A172 (cell line): ENCODE data around the gene GPR158. TPM values are rescaled to one million over a fixed set of nuclear protein-coding genes. Genes with fewer than 3 reads are reported as not detected.

Experiments used
- DNase-seq: peaks from one replicate; pipeline ENCODE4 v3.0.0-alpha.2; 2015; ENCODE audit warnings: low spot score
- total RNA-seq: library from RNA; depleted of rRNA; stranded (reverse); fragments of >200 nt; shearing (Covaris generic); gene quantifications from 2 replicates; pipeline ENCODE4 v1.2.3, GENCODE V29; 2014

The GPR158 gene
- total RNA-seq, 1 experiment from 2014 or later: 7.1 TPM

GRCh38 chr10:25206693-25207414, 32.1 kb downstream of the GPR158 start:
- DNase-seq: no peak

- DNase-seq: no peak
These were observed 34.8 kb downstream of the GPR158 start for GRCh38 chr10:25209618-25210017.

GRCh38 chr10:25210265-25210664, 35.5 kb downstream of the GPR158 start:
- DNase-seq: no peak

GRCh38 chr10:25220156-25220555, 45.4 kb downstream of the GPR158 start:
- DNase-seq: no peak

DNA sequence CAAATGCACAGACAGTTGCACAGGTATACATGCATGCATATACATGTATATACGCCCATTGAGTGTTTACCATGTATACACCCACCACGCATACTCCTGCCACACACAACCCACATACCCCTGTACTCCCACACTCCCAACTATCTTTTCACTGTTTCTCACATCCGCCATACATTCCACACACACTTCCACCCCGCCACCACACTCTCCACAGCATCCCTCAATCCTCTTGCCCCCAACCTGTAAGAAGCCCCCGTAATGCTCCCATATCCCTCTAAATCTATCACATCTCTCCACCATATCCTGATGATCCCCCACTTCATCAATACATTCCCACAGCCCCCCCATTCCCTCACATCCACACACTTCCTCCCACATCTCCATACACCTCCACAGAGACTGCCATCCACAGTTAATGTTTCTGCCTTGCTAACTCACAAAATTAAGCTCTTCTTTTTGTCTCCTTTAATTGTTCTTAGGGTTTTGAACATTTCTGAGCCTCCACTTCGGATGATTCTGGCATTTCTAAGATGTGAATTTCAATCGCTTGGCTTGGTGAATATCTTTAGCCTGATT, 47.4 kb downstream of the GPR158 start:
- DNase-seq: no peak

DNA sequence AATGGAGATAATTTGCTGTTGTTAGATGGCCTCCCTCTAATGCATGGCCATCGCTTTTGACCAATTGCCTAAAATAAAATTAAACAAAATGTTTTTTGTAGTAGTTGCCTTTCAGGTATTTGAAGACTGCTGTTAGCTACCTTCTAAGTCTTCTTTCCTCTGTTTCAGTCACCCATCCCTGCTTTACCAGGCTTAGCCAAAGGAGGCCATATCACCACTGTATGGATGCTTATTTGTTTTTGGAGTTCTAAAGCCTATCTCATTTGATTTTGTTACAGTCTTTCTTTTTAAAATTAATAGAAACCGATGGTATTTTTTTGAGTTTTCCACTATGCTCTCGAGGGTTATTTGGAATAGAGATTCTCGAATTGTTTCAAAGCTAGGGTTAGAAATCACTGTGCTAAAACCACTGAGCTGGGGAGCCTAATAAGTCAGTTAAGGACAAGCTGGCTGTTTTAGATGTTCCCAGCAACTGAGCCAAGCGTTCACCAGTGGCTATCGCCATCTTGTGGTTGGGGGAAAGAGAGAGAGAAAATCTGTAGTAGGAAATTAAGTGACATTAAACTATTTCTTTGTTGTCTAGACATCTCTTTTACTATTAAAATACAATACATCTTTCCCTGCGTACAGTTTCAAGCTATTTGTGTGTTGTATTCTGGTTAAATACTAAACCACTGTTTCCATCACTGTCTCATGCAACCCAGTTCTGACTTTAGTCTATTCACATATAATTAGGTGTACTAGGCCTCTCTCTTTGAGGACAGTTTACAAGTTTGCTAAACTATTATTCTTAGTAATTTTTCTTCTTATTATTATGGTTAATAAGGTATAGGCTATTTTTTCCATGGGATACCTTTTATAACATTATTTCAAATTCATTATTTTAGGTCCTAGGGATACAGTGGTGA, 52.2 kb downstream of the GPR158 start:
- DNase-seq: peak; percentile 55

DNA sequence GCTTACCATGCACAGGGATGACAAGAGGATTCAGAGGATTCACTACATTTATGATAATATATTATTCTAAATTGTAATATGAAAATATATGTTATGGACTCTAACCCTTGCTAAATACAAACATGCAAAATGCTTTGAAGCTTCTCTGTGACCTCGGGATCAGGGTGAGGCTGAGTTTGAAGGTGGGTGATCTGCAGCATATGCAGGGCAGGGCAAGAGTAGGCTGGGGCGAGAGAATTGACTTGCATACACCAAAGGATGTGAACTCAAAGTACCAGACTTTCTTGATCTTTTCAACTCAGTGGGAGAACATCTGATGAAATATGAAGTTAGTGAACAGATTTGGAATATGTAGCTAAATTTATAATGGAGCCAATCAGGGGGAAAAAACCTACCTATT, 57.0 kb downstream of the GPR158 start:
- DNase-seq: no peak

DNA sequence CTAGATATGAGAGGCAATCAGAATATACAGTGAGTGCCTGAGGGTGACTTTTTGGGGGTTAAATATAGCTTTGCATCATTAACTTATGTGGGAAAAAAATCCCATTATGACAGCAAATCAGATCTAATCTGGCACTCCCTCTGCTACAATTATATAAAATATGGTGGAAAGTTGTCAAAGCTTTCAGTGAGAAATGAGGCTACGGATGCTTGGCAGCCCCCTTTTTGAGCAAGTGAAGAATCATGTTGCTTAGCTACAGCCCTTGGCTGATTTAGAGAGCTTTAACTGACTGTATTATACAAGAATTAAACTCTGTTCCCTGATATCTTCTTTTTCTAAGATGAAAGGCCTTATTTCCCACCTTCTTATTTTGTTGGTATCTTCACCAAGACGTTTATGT, 57.4 kb downstream of the GPR158 start:
- DNase-seq: no peak

GRCh38 chr10:25245165-25245564, 70.4 kb downstream of the GPR158 start:
- no peak for DNase-seq

DNA sequence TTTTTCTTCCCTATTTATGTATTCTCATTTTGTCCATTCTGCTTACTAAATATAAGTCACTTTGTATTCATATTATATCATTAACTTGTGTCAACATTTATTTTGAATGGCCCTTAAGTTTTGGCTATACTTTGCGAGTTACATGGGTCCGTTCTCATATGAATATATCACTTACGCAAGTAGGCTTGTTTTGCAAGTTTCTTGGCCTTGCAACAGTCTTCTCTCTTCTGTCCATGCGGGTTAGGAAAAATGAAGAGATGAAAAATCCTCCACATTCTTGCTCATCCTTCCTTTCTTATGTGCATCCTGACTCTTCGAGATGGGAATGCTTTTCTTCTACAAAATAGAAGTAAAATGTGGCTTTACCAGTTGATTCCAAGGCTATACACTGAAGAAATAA, 82.8 kb downstream of the GPR158 start:
- DNase-seq: no peak

- no peak for DNase-seq
These were observed 86.3 kb downstream of the GPR158 start for GRCh38 chr10:25261110-25261509.

DNA sequence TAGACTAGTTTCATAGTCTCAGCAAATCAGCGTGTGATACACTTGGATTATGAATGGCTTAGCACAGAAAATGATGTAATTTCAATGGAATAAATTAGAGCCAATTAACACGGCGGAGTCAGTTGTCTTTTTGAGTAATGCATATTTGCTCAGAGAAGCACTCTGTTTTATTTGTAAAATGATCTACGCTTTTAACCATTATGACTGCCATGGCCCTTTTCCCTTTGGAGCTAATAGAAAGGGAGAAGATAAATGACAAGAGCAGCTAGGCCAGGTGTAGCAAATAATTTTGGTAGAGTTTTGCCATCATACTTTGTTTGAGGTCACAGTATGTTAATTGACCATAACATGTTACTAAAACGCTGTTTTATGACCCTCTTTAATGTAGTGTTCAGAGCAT, 86.8 kb downstream of the GPR158 start:
- DNase-seq: no peak

- peak; percentile 18 for DNase-seq
These were observed 89.1 kb downstream of the GPR158 start for GRCh38 chr10:25263931-25264330.

- DNase-seq: no peak
These were observed 103.4 kb downstream of the GPR158 start for GRCh38 chr10:25278180-25278579.

- DNase-seq: no peak
These were observed 105.3 kb downstream of the GPR158 start for GRCh38 chr10:25280076-25280475.

DNA sequence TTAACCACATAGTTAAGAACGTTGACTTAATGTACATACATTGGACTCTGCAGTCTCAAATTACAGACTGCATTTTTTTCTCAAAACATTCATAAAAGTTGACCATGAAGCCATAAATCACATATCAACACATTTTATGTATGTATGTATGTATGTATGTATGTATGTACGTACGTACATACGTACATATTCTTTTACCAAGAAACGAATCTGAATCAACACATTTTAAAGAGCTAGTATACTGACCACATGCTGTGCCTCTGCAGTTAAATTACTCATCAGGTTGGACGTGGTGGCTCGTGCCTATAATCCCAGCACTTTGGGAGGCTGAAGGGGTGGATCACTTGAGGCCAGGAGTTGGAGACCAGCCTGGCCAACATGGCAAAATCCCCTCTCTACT, 105.8 kb downstream of the GPR158 start:
- DNase-seq: no peak

GRCh38 chr10:25285809-25286208, 111.0 kb downstream of the GPR158 start:
- no peak for DNase-seq

GRCh38 chr10:25288181-25288580, 113.4 kb downstream of the GPR158 start:
- peak; percentile 20 for DNase-seq

- peak; percentile 71 for DNase-seq
These were observed 119.5 kb downstream of the GPR158 start for GRCh38 chr10:25294032-25294926.

- DNase-seq: no peak
These were observed 121.5 kb downstream of the GPR158 start for GRCh38 chr10:25296324-25296723.

GRCh38 chr10:25297466-25297865, 122.7 kb downstream of the GPR158 start:
- no peak for DNase-seq

DNA sequence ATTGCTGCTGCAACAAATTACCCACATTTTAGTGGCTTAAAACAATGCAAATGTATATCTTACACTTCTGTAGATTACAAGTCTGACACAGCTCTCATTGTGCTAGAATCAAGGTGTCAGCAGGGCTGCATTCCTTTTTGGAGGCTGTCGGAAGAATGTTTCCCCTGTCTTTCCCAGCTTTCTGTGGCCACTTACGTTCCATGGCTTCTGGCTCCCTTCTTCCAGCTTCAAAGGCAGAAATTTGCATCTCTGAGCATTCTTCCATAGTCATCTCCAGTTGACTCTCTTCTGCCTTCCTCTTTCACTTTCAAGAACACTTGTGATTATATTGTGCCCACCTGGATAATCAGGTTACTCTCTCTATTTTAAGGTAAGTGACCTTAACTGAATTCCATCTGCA, 125.3 kb downstream of the GPR158 start:
- DNase-seq: no peak
